ENCODE results near the gene NUDT15. TPM values are rescaled to one million over a fixed set of nuclear protein-coding genes. Genes with fewer than 3 reads are reported as not detected.

Gene NUDT15
- total RNA-seq, 2 donors from 2014 or later: 8.8 to 9.7 TPM

GRCh38 chr13:48040049-48040448, 2.5 kb downstream of the NUDT15 start:
- Histone ChIP-seq H3K36me3 (no peaks in the 10 kb centered on the region), H3K4me1 (ENCODE audit: control insufficient read depth in 1 of 2, low read depth in 2 of 2) (peaks cover 11 to 20% of the 10 kb centered on the region in 2 donors), H3K27me3 (replicated peaks; ENCODE audit: insufficient read depth) (no peaks in the 10 kb centered on the region), H3K27ac (no peak overlapping the region), H3K9me3 (no peaks in the 10 kb centered on the region), H3K4me3 (no peak overlapping the region)
- TF ChIP-seq CTCF (IDR thresholded peaks at IDR 0.05): no peak
- DNase-seq (ENCODE audit: low spot score): no peak
- no peak for ATAC-seq (ENCODE audit: insufficient number of reproducible peaks, low FRiP score, low read depth)

GRCh38 chr13:48040896-48041295, 3.4 kb downstream of the NUDT15 start:
- Histone ChIP-seq H3K4me3 (no peak overlapping the region), H3K27ac (no peak overlapping the region), H3K36me3 (no peaks in the 10 kb centered on the region), H3K4me1 (ENCODE audit: control insufficient read depth in 1 of 2, low read depth in 2 of 2) (peaks cover 11 to 20% of the 10 kb centered on the region in 2 donors), H3K9me3 (no peaks in the 10 kb centered on the region), H3K27me3 (replicated peaks; ENCODE audit: insufficient read depth) (no peaks in the 10 kb centered on the region)
- TF ChIP-seq CTCF (IDR thresholded peaks at IDR 0.05): no peak
- ATAC-seq (ENCODE audit: insufficient number of reproducible peaks, low FRiP score, low read depth): no peak
- no peak for DNase-seq (ENCODE audit: low spot score)

GRCh38 chr13:48042894-48043293, 5.4 kb downstream of the NUDT15 start:
- no peaks in the 10 kb centered on the region for H3K27me3 ChIP-seq (replicated peaks; ENCODE audit: insufficient read depth)
- ATAC-seq (ENCODE audit: insufficient number of reproducible peaks, low FRiP score, low read depth) (no peak), DNase-seq (ENCODE audit: low spot score) (no peak)
- H3K27ac ChIP-seq: peak overlapping the region in 1 of 2 donors; percentile 34
- no peaks in the 10 kb centered on the region for H3K9me3 ChIP-seq
- peaks cover 6 to 10% of the 10 kb centered on the region in 2 donors for H3K4me1 ChIP-seq (ENCODE audit: control insufficient read depth in 1 of 2, low read depth in 2 of 2)
- no peaks in the 10 kb centered on the region for H3K36me3 ChIP-seq
- H3K4me3 ChIP-seq: no peak overlapping the region
- no peak for TF ChIP-seq CTCF (IDR thresholded peaks at IDR 0.05)

- no peak overlapping the region for H3K4me3 ChIP-seq
- H3K27me3 ChIP-seq (replicated peaks; ENCODE audit: insufficient read depth): no peaks in the 10 kb centered on the region
- H3K4me1 ChIP-seq (ENCODE audit: control insufficient read depth in 1 of 2, low read depth in 2 of 2): peaks cover 1 to 6% of the 10 kb centered on the region in 2 donors
- H3K36me3 ChIP-seq: no peaks in the 10 kb centered on the region
- H3K9me3 ChIP-seq: no peaks in the 10 kb centered on the region
- TF ChIP-seq CTCF (IDR thresholded peaks at IDR 0.05): no peak
- ATAC-seq (ENCODE audit: insufficient number of reproducible peaks, low FRiP score, low read depth) (no peak), DNase-seq (ENCODE audit: low spot score) (no peak)
- H3K27ac ChIP-seq: peak overlapping the region in 1 of 2 donors; percentile 34
These were observed 6.4 kb downstream of the NUDT15 start for GRCh38 chr13:48043789-48044503.

- H3K4me3 ChIP-seq: no peak overlapping the region
- no peak for TF ChIP-seq CTCF (IDR thresholded peaks at IDR 0.05)
- no peak for DNase-seq (ENCODE audit: low spot score)
- H3K27ac ChIP-seq: no peak overlapping the region
- no peaks in the 10 kb centered on the region for H3K9me3 ChIP-seq
- ATAC-seq (ENCODE audit: insufficient number of reproducible peaks, low FRiP score, low read depth): no peak
- no peaks in the 10 kb centered on the region for H3K4me1 ChIP-seq (ENCODE audit: control insufficient read depth in 1 of 2, low read depth in 2 of 2)
- no peaks in the 10 kb centered on the region for H3K27me3 ChIP-seq (replicated peaks; ENCODE audit: insufficient read depth)
- H3K36me3 ChIP-seq: no peaks in the 10 kb centered on the region
These were observed 13.0 kb downstream of the NUDT15 start for GRCh38 chr13:48050550-48050949.

Measured in thoracic aorta (tissue), 2 donors.